Activated naive CD8-positive, alpha-beta T cell treated with anti-CD3 and anti-CD28 coated beads, Interleukin-2, amount 10 ng/mL, durations not matched to agents 7 days and 5 days (primary cell): ENCODE measurements around the gene ANKLE2. TPM values are rescaled to one million over a fixed set of nuclear protein-coding genes. Genes with fewer than 3 reads are reported as not detected.

Experiments used
- ATAC-seq: fragments of 150-1000 bp; cut with Tn5 transposase; one replicate; pipeline ENCODE4 v1.10.0; 2021; ENCODE audit warnings: low read depth, moderate library complexity
- POLR2A ChIA-PET: fragments of 350-600 bp; sonication (Branson Sonifier 250); formaldehyde crosslinking; loops from one replicate; lab custom pipeline; 2021; ENCODE audit warnings: antibody characterized with exemption; lab: Charles Lee
- DNase-seq: peaks from one replicate; pipeline ENCODE4 v3.0.0; 2021
- H3K27ac Mint-ChIP-seq: one replicate; pipeline ENCODE4 v1.8.0; 2022; ENCODE audit warnings: mild to moderate bottlenecking, mixed read lengths
- H3K27me3 Mint-ChIP-seq: one replicate; pipeline ENCODE4 v1.8.0; 2022; ENCODE audit warnings: mild to moderate bottlenecking, moderate library complexity, mixed read lengths
- H3K36me3 Mint-ChIP-seq: one replicate; pipeline ENCODE4 v1.8.0; 2021; ENCODE audit warnings: mild to moderate bottlenecking, mixed read lengths
- H3K4me1 Mint-ChIP-seq: one replicate; pipeline ENCODE4 v1.8.0; 2021; ENCODE audit warnings: mixed read lengths
- H3K4me3 Mint-ChIP-seq: one replicate; pipeline ENCODE4 v1.8.0; 2022; ENCODE audit warnings: mild to moderate bottlenecking, moderate library complexity, mixed read lengths
- H3K9me3 Mint-ChIP-seq: one replicate; pipeline ENCODE4 v1.8.0; 2021; ENCODE audit warnings: mixed read lengths
- total RNA-seq, 2 experiments: library from RNA; stranded (reverse); gene quantifications; one replicate each; pipeline ENCODE4 v1.2.3, GENCODE V29; 2021

ANKLE2 gene
- total RNA-seq, 2 experiments from 2014 or later, result 90.3 to 92.9 TPM

DNA sequence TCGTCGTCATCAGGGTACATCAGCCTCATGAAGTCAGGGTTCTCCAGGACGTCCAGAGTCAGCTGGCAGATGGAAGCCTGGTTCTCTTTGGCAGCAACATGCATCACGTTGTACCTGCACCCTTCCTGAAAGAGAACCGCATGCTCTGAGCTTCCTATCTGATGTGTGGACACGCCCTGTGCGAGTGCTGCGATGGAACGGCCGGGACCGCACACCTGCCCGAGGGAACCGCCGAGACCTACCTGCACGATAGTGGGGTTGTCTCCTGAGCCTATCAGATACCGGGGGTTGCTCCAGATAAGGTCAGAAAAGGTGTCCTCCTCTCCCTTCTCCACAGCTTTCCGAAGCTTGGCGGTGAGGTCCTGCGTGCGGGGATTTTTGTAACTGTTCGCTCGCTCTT, 13.7 kb downstream of the ANKLE2 start:
- Mint-ChIP-seq H3K4me1 (no peaks in the 10 kb centered on the region), H3K36me3 (peaks cover 27% of the 10 kb centered on the region), H3K4me3 (no peak overlapping the region), H3K27me3 (no peaks in the 10 kb centered on the region), H3K9me3 (no peaks in the 10 kb centered on the region), H3K27ac (no peak overlapping the region)
- POLR2A ChIA-PET, result no interaction called here
- ATAC-seq (no peak), DNase-seq (no peak)

DNA sequence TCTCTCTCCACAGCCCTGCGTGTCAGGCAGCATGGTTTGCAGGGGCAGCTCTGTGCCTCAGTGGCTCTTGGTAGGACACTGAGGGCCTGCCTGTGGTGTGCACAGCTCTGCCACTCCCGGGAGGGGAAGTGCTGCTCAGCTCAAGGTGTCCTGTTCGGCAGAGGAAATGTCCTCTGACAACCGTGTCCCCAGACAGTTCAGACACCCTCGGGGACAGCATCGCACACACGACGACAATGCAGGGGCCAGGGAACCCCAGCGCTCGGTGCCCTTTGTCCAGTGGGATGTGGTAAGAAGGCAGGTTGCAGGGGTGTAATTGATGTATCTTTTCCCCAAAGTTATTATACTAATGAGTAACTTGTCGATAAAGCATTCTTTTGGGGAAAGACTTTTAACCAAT, 14.2 kb downstream of the ANKLE2 start:
- ATAC-seq (no peak), DNase-seq (no peak)
- Mint-ChIP-seq H3K4me1 (peaks cover 5% of the 10 kb centered on the region), H3K36me3 (peaks cover 32% of the 10 kb centered on the region), H3K27me3 (no peaks in the 10 kb centered on the region), H3K9me3 (no peaks in the 10 kb centered on the region), H3K27ac (no peak overlapping the region), H3K4me3 (no peak overlapping the region)
- POLR2A ChIA-PET, result no interaction called here

DNA sequence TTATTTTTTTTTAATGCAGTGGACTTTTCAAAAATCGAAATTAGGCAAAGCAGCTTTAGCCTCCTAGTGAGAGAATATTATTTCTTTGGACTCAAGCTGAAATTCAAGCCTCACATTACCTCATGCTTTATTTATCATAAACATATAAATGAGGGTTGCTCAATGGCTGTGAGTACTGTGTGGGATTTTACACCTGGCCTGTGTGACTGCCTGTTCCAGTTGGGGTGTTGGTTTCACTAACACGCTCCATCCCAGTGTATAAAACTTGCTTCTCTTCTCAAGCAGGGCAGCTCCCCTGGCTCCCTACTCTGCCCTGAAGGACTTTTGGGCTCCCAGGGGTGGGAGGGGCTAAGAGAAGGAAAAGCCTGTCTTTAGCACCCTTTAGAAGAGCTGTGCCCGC, 15.0 kb downstream of the ANKLE2 start:
- no peak for ATAC-seq
- Mint-ChIP-seq H3K27me3 (no peaks in the 10 kb centered on the region), H3K4me3 (no peak overlapping the region), H3K27ac (no peak overlapping the region), H3K36me3 (peaks cover 39% of the 10 kb centered on the region), H3K9me3 (no peaks in the 10 kb centered on the region), H3K4me1 (peaks cover 7% of the 10 kb centered on the region)
- DNase-seq, result no peak
- POLR2A ChIA-PET, result no interaction called here

DNA sequence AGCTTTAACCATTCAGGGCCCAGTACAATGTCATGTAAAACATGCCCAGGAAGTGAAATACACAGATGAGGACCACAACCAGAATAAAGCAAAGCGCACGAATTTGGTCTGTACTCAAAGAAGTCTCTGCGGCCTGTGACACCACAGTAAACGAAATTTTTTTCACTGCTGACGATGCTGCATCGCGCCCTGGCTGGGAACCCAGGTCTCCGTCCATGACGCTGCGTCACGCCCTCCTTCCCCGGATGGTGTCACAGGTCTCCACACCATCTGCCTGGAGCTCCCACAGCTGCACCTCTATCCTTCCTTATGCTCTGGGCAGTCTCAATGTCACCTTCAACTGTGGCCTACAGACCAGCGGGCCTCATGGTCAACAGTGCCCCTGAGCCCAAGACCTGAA, 17.8 kb downstream of the ANKLE2 start:
- POLR2A ChIA-PET, result no interaction called here
- no peak overlapping the region for H3K27ac Mint-ChIP-seq
- no peaks in the 10 kb centered on the region for H3K27me3 Mint-ChIP-seq
- no peak for DNase-seq
- no peaks in the 10 kb centered on the region for H3K9me3 Mint-ChIP-seq
- H3K4me1 Mint-ChIP-seq, result peaks cover 7% of the 10 kb centered on the region
- no peak for ATAC-seq
- no peak overlapping the region for H3K4me3 Mint-ChIP-seq
- peaks cover 47% of the 10 kb centered on the region for H3K36me3 Mint-ChIP-seq

DNA sequence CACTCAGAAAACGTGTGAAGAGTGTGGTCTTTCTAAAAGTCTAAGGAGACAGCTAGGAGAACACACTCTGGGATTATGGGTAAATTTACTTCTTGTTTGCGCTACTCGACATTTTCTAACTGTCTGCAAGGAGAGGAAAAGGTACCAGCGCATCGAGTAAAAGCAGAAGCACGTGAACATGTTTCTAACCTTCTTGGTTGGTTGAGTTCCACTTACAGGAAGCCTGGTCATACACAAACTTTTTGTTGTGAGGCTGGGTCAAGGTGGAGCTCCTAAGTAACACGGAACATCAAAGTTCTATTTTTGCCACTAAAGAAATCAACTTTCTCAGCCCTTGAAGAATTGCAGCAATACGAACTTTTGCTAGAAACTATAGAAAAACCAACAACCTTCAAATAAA, 20.0 kb downstream of the ANKLE2 start:
- ATAC-seq (no peak), DNase-seq (no peak)
- peaks cover 50% of the 10 kb centered on the region for H3K36me3 Mint-ChIP-seq
- no peak overlapping the region for H3K4me3 Mint-ChIP-seq
- no peaks in the 10 kb centered on the region for H3K9me3 Mint-ChIP-seq
- no peak overlapping the region for H3K27ac Mint-ChIP-seq
- POLR2A ChIA-PET, result no interaction called here
- no peaks in the 10 kb centered on the region for H3K27me3 Mint-ChIP-seq
- H3K4me1 Mint-ChIP-seq, result peaks cover 7% of the 10 kb centered on the region

DNA sequence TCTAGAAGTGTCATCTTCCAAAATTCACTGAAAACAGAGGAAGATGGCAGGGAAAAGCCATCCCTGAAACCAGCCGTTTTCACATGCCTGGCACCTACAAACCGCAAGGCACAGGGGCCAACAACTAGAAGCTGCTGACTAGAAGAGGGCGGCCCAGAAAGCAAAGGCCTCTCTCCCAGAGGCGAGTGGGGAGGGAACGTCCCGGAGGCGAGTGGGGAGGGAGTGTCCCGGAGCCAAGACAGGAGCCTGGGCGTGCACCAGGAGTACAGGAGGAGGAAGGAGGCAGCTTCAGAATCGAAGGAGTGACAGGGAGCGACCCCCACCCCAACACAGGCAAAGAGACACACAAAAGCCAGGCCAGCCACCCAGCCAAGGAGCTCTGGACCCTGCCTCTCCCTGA, 21.0 kb downstream of the ANKLE2 start:
- ATAC-seq (no peak), DNase-seq (no peak)
- Mint-ChIP-seq H3K36me3 (peaks cover 47% of the 10 kb centered on the region), H3K4me1 (peaks cover 7% of the 10 kb centered on the region), H3K4me3 (no peak overlapping the region), H3K27ac (no peak overlapping the region), H3K9me3 (no peaks in the 10 kb centered on the region), H3K27me3 (no peaks in the 10 kb centered on the region)
- POLR2A ChIA-PET, result no interaction called here

DNA sequence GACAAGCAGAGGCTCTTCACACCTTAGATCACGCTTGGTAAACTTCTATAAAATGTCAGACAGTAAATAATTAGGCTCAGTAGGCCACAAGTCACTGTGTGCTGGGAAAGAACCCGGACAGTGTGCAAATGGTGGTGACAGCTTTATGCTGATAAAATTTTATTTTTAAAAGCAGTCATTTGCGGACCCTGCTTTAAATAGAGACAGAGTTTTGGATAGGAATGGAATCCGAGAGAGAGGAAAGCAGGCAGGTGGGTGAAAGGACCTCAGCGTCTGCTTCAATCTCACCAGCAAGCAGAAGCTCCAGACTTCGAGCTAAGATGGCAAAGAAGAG, 21.4 kb downstream of the ANKLE2 start:
- H3K27me3 Mint-ChIP-seq, result no peaks in the 10 kb centered on the region
- H3K36me3 Mint-ChIP-seq, result peaks cover 46% of the 10 kb centered on the region
- peaks cover 7% of the 10 kb centered on the region for H3K4me1 Mint-ChIP-seq
- ATAC-seq (no peak), DNase-seq (no peak)
- no peaks in the 10 kb centered on the region for H3K9me3 Mint-ChIP-seq
- no peak overlapping the region for H3K27ac Mint-ChIP-seq
- POLR2A ChIA-PET, result no interaction called here
- H3K4me3 Mint-ChIP-seq, result no peak overlapping the region

DNA sequence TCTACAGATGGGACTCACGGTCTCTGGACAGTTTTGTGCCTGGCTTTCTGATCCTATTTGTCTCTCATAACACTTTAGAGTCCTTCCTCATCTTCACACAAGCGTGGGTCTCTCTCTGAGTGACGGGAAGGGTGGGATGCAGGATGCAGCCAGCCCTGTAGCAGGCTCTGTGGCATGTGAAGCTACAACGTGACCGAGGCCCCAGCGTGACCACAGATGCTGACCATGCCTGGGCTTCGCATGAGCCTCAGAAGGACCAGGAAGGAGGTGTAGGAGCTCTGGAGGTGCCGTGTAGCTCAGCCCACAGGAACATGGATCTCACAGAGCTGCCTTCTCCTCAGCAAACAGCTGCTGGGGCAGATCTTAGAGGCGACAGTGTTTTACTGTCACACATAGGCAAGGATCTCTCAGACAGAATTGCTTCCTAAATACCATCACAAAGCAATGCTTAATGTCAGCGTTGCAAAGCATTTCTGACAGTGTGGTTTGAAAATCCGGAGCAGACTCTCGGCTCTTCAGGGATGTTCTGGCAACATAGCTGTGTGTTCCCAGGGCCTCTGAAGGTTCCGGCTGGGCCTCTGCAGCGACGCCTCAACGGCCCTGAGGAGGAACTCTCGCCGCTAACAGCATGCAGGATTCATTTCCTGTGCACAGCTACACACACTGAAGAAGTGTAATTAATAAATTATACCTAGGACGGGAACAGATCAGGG, 21.9 kb downstream of the ANKLE2 start:
- Mint-ChIP-seq H3K36me3 (peaks cover 41% of the 10 kb centered on the region), H3K27me3 (no peaks in the 10 kb centered on the region), H3K9me3 (no peaks in the 10 kb centered on the region), H3K27ac (no peak overlapping the region), H3K4me3 (no peak overlapping the region), H3K4me1 (peaks cover 7% of the 10 kb centered on the region)
- DNase-seq, result no peak
- POLR2A ChIA-PET, result no interaction called here
- ATAC-seq, result no peak

DNA sequence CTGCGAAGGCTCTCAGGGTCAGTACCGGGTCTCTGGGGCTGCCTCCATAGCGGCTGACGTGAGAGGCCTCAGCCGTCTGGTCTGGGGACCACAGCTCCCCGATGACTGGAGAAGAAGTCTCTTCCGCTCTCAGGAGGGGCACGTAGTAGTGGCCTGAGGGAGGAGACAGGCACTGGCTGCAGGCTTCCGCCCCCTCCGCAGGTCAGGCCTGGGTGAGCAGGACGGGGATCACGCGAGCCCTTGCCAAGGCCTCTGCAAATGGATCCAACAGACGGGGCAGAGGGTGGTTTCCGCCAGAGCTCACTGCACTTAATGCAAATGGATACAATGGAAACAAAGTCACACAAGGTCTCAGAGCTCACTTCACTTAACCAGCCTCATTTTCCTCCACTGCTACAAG, 24.7 kb downstream of the ANKLE2 start:
- no peak for DNase-seq
- Mint-ChIP-seq H3K27me3 (no peaks in the 10 kb centered on the region), H3K4me1 (peaks cover 2% of the 10 kb centered on the region), H3K9me3 (no peaks in the 10 kb centered on the region), H3K36me3 (peaks cover 40% of the 10 kb centered on the region), H3K4me3 (no peak overlapping the region), H3K27ac (no peak overlapping the region)
- ATAC-seq, result no peak
- POLR2A ChIA-PET, result no interaction called here

DNA sequence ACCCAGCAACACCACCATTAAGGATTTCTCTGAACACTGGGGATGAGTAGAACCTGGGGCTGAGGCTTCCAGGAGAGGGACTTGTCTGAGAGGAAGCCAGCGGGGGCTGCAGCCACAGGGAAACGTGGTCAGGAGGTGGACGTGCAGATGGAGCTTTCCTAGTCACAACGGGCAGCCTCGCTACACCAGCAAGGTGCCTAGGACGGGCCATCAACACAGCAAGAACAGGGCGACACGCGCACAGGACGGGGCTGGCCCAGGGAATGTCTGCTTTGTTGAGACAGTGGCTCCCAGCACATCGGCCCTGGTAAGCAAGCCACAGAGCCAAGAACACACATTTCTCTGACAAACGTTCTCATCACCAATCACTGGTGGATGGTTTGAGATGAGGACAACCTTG, 25.3 kb downstream of the ANKLE2 start:
- Mint-ChIP-seq H3K27ac (no peak overlapping the region), H3K36me3 (peaks cover 43% of the 10 kb centered on the region), H3K9me3 (no peaks in the 10 kb centered on the region), H3K4me1 (no peaks in the 10 kb centered on the region), H3K4me3 (no peak overlapping the region), H3K27me3 (no peaks in the 10 kb centered on the region)
- POLR2A ChIA-PET, result no interaction called here
- ATAC-seq (no peak), DNase-seq (no peak)

DNA sequence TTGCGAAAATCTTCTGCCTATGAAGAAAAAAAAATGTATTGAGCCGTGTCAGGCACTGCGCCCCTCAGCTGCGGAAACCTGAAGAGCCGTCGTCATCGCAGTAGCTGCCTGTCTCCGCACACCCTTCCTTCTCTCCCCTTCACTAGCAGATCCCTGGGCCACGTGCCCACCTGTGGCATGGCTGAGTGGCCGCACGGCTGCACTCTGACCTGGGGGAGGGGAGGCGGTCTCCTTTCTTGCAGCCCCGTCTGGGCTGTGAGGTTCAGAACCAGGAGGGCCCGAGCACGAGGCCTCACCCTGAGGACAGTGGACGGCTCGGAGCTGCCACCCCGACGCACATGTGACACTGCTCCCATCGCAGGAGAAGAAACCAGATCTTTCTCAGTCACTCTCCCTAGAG, 26.1 kb downstream of the ANKLE2 start:
- POLR2A ChIA-PET, result interaction anchor here (1.3 kb wide), 1 partner anchor 9 kb away, joined by 4 read pairs; no protein-coding TSS in a partner anchor
- peaks cover 44% of the 10 kb centered on the region for H3K36me3 Mint-ChIP-seq
- no peaks in the 10 kb centered on the region for H3K4me1 Mint-ChIP-seq
- H3K27me3 Mint-ChIP-seq, result no peaks in the 10 kb centered on the region
- H3K4me3 Mint-ChIP-seq, result no peak overlapping the region
- DNase-seq (no peak), ATAC-seq (no peak)
- H3K27ac Mint-ChIP-seq, result no peak overlapping the region
- no peaks in the 10 kb centered on the region for H3K9me3 Mint-ChIP-seq

DNA sequence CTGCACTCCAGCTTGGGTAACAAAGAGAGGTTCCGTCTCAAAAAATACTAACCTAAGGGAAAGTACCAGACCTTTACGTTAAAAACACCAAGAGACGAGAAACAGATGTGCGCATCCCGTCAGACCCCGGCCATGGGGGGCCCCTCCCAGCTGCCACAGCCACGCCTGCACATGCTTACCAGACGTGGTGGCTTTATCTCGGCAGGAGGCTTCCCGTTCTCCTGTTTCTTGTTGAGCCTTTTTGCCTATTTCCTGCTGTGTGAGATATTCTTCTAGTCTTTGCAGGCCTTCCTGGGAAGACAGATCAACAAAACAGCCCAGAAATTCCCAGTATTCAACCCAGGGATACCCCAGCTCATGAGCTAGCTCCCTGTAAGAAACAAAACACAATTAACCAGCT, 27.4 kb downstream of the ANKLE2 start:
- Mint-ChIP-seq H3K4me3 (no peak overlapping the region), H3K27me3 (no peaks in the 10 kb centered on the region), H3K27ac (no peak overlapping the region), H3K36me3 (peaks cover 46% of the 10 kb centered on the region), H3K4me1 (no peaks in the 10 kb centered on the region), H3K9me3 (no peaks in the 10 kb centered on the region)
- POLR2A ChIA-PET, result interaction anchor here (1.3 kb wide), 1 partner anchor 8 kb away, joined by 4 read pairs; no protein-coding TSS in a partner anchor
- DNase-seq (no peak), ATAC-seq (no peak)

DNA sequence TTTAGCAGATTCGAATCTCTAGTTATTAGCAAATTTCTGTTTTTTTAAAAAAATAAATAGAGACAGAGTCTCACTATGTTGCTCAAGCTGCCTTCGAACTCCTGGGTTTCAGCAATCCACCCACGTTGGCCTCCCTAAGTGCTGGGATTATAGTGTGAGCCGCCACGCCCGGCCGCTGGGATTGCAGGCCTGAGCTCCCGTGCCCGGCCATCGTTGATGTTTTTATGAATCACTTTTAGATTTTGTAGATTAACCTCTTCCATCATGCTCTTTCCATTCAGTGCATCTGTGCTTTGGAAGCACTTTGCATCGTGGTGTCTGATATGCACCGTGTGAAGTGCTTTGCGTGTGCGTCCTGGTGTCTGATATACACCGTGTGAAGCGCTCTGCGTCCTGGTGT, 30.1 kb downstream of the ANKLE2 start:
- H3K36me3 Mint-ChIP-seq, result peaks cover 57% of the 10 kb centered on the region
- no peak overlapping the region for H3K27ac Mint-ChIP-seq
- H3K4me3 Mint-ChIP-seq, result no peak overlapping the region
- no peak for DNase-seq
- POLR2A ChIA-PET, result no interaction called here
- no peak for ATAC-seq
- H3K9me3 Mint-ChIP-seq, result no peaks in the 10 kb centered on the region
- no peaks in the 10 kb centered on the region for H3K4me1 Mint-ChIP-seq
- no peaks in the 10 kb centered on the region for H3K27me3 Mint-ChIP-seq

DNA sequence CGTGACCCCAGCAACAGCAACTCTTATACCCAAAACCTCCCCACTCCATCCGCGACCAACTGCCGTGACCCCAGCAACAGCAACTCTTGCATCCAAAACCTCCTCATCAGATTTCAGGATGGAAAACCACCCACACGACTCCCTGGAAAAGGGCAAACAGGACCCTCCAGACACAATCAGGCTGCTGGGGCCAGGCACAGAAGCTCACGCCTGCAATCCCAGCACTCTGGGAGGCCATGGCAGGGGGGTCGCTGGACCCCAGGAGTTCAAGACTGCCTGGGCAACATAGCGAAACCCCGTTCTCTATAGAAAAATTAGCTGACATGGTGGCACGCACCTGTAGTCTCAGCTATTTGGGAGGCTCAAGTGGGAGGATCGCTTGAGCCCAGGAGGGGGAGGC, 31.3 kb downstream of the ANKLE2 start:
- peak; percentile 13 for ATAC-seq
- H3K9me3 Mint-ChIP-seq, result no peaks in the 10 kb centered on the region
- H3K36me3 Mint-ChIP-seq, result peaks cover 65% of the 10 kb centered on the region
- no peak for DNase-seq
- no peaks in the 10 kb centered on the region for H3K27me3 Mint-ChIP-seq
- H3K4me3 Mint-ChIP-seq, result no peak overlapping the region
- POLR2A ChIA-PET, result no interaction called here
- peaks cover under 1% of the 10 kb centered on the region for H3K4me1 Mint-ChIP-seq
- no peak overlapping the region for H3K27ac Mint-ChIP-seq
